Stimulated activated CD4-positive, alpha-beta T cell treated with anti-CD3 and anti-CD28 coated beads, Interleukin-4, amount 100 ng/mL, for 48 hours (primary cell): ENCODE data around the gene UBR2.
"Not testable (repeated sequence)": the region's sequence is repeated elsewhere in the genome, so short reads cannot be mapped to it uniquely, and the experiment has no call there.

Source experiments
- DNase-seq, 2 donors: peaks; one replicate each; pipeline ENCODE4 v3.0.0-alpha.2; 2020; ENCODE audit warnings: low read depth in 2 of 2

Gene UBR2

GRCh38 chr6:42726485-42727086 is 162.8 kb downstream of the UBR2 start:
- peak; percentile 53 to 54 for DNase-seq

- peak in 1 of 2 donors; percentile 12 for DNase-seq
Measured at GRCh38 chr6:42727087-42727611, 163.3 kb downstream of the UBR2 start.

GRCh38 chr6:42727627-42728026 is 163.8 kb downstream of the UBR2 start:
- no peak for DNase-seq

GRCh38 chr6:42729731-42730130 is 165.9 kb downstream of the UBR2 start:
- no peak for DNase-seq

GRCh38 chr6:42733867-42734481 is 170.1 kb downstream of the UBR2 start:
- DNase-seq: not testable (repeated sequence)

- DNase-seq: no peak
Measured at GRCh38 chr6:42735976-42736375, 172.1 kb downstream of the UBR2 start.

GRCh38 chr6:42740725-42741124 is 176.9 kb downstream of the UBR2 start:
- DNase-seq: no peak

- DNase-seq: no peak
Measured at GRCh38 chr6:42742116-42742894, 178.5 kb downstream of the UBR2 start.
